SK-N-SH (cell line): ENCODE data around the gene NDUFA3. TPM values are rescaled to one million over a fixed set of nuclear protein-coding genes. Genes with fewer than 3 reads are reported as not detected.

Experiments
- CTCF ChIA-PET: fragments of 300-600, 350-600 bp; formaldehyde crosslinking; extraction: SDS; loops from one replicate; lab custom pipeline; 2021; lab: Yijun Ruan, JAX
- POLR2A ChIA-PET: fragments of 350-600 bp; sonication (Branson Sonifier 250); formaldehyde crosslinking; extraction: SDS; loops from one replicate; lab custom pipeline; 2020; ENCODE audit warnings: antibody characterized with exemption, inconsistent platforms; lab: Yijun Ruan, JAX
- DNase-seq: peaks from one replicate; pipeline ENCODE4 v3.0.0; 2012
- H2AFZ ChIP-seq: fragments of 200-600 bp; sonication (generic); 2 replicates; pipeline ENCODE4 v1.8.1; 2016; ENCODE audit warnings: antibody characterized with exemption, mild to moderate bottlenecking, low read depth
- H3F3A ChIP-seq: fragments of 200-600 bp; sonication (generic); replicated peaks from 2 replicates; pipeline ENCODE3; 2016; ENCODE audit warnings: antibody characterized with exemption, mild to moderate bottlenecking; ENCODE audit not compliant: insufficient read depth
- H3K27ac ChIP-seq, 2 experiments: fragments of 200-500 bp in 1 of 2; fragments of 200-600 bp in 1 of 2; sonication (Bioruptor generic) in 1 of 2; sonication (generic), shearing (Covaris generic) in 1 of 2; 2 replicates each; pipeline versions ENCODE4 v1.5.1 to v1.6.1; 2014 to 2016; ENCODE audit warnings: low read depth in 2 of 2, inconsistent platforms in 1 of 2, low read length in 1 of 2, mild to moderate bottlenecking in 1 of 2, mixed read lengths in 1 of 2
- H3K27me3 ChIP-seq: fragments of 200-600 bp; sonication (generic), shearing (Covaris generic); 2 replicates; pipeline ENCODE4 v1.6.1; 2016; ENCODE audit warnings: mixed run types; ENCODE audit not compliant: insufficient read depth
- H3K36me3 ChIP-seq, 2 experiments: fragments of 200-500 bp in 1 of 2; fragments of 200-600 bp in 1 of 2; sonication (Bioruptor generic) in 1 of 2; sonication (generic) in 1 of 2; replicated peaks in 1 of 2; 2 replicates each; pipeline versions ENCODE3 to v1.5.1; 2014 to 2016; ENCODE audit warnings: low read length in 1 of 2, mild to moderate bottlenecking in 1 of 2; ENCODE audit not compliant: insufficient read depth in 2 of 2, control insufficient read depth in 1 of 2
- H3K4me1 ChIP-seq, 2 experiments: fragments of 200-500 bp in 1 of 2; fragments of 200-600 bp in 1 of 2; sonication (Bioruptor generic) in 1 of 2; sonication (generic), shearing (Covaris generic) in 1 of 2; 2 replicates each; pipeline versions ENCODE4 v1.5.1 to v1.6.1; 2014 to 2016; ENCODE audit warnings: low read depth in 1 of 2, low read length in 1 of 2, mixed run types in 1 of 2; ENCODE audit not compliant: insufficient read depth in 2 of 2, control insufficient read depth in 1 of 2
- H3K4me2 ChIP-seq: fragments of 200-600 bp; sonication (generic), shearing (Covaris generic); 2 replicates; pipeline ENCODE4 v1.6.1; 2017; ENCODE audit warnings: mixed run types
- H3K4me3 ChIP-seq, 2 experiments: fragments of 200-500 bp in 1 of 2; fragments of 200-600 bp in 1 of 2; sonication (Bioruptor generic) in 1 of 2; sonication (generic), shearing (Covaris generic) in 1 of 2; 2 replicates each; pipeline versions ENCODE4 v1.5.1 to v1.8.1; 2014 to 2016; ENCODE audit warnings: low read depth in 2 of 2, inconsistent platforms in 1 of 2, low read length in 1 of 2, mild to moderate bottlenecking in 1 of 2, mixed read lengths in 1 of 2, moderate library complexity in 1 of 2
- H3K79me2 ChIP-seq: fragments of 200-600 bp; sonication (generic); 2 replicates; pipeline ENCODE4 v1.8.1; 2017; ENCODE audit warnings: mild to moderate bottlenecking; ENCODE audit not compliant: insufficient read depth
- H3K9ac ChIP-seq: fragments of 200-600 bp; sonication (generic); 2 replicates; pipeline ENCODE4 v1.6.1; 2017; ENCODE audit warnings: mixed run types
- H3K9me2 ChIP-seq: fragments of 200-600 bp; sonication (generic); 2 replicates; pipeline ENCODE4 v1.6.1; 2017; ENCODE audit warnings: mixed run types
- H3K9me3 ChIP-seq: fragments of 200-600 bp; sonication (generic); 2 replicates; pipeline ENCODE4 v1.6.1; 2017; ENCODE audit warnings: mixed run types, mild to moderate bottlenecking, moderate library complexity
- H4K20me1 ChIP-seq: fragments of 200-600 bp; sonication (generic); 2 replicates; pipeline ENCODE4 v1.6.1; 2017; ENCODE audit warnings: mild to moderate bottlenecking, mixed run types; ENCODE audit not compliant: insufficient read depth
- CHD2 ChIP-seq: fragments of 150-350 bp; IDR thresholded peaks from 2 replicates; pipeline ENCODE4 v1.6.1; 2018; ENCODE audit warnings: low read length; ENCODE audit not compliant: partially characterized antibody
- FOSL2 ChIP-seq: IDR thresholded peaks from 2 replicates; pipeline ENCODE4 v1.4.0; 2012; ENCODE audit warnings: low read depth, mild to moderate bottlenecking, moderate library complexity, borderline replicate concordance
- FOXJ3 ChIP-seq: sonication (generic); formaldehyde crosslinking; IDR thresholded peaks from 2 replicates; pipeline ENCODE4 v1.5.1; 2020; ENCODE audit warnings: mild to moderate bottlenecking, missing genetic modification reagents
- GABPA ChIP-seq: IDR thresholded peaks from 2 replicates; pipeline ENCODE4 v1.4.0; 2012; ENCODE audit warnings: low read depth, mild to moderate bottlenecking
- JUND ChIP-seq: IDR thresholded peaks from 2 replicates; pipeline ENCODE4 v1.4.0; 2012
- NRF1 ChIP-seq: IDR thresholded peaks from 2 replicates; pipeline ENCODE4 v1.6.1; 2012; ENCODE audit warnings: low read depth, mild to moderate bottlenecking, low read length
- PBX3 ChIP-seq: IDR thresholded peaks from 2 replicates; pipeline ENCODE4; 2012
- POLR2AphosphoS5 ChIP-seq: IDR thresholded peaks from 2 replicates; pipeline ENCODE4 v1.6.1; 2012; ENCODE audit warnings: low read depth, low read length
- REST ChIP-seq: IDR thresholded peaks from 2 replicates; pipeline ENCODE4 v1.6.1; 2012; ENCODE audit warnings: mild to moderate bottlenecking, low read depth, low read length, moderate library complexity
- RXRA ChIP-seq: IDR thresholded peaks from 2 replicates; pipeline ENCODE4 v1.4.0; 2012; ENCODE audit warnings: low read depth, mild to moderate bottlenecking, borderline replicate concordance
- TAF1 ChIP-seq: IDR thresholded peaks from 2 replicates; pipeline ENCODE4 v1.6.1; 2012; ENCODE audit warnings: low read depth, mild to moderate bottlenecking, low read length, moderate library complexity, borderline replicate concordance
- TCF12 ChIP-seq: IDR thresholded peaks from 2 replicates; pipeline ENCODE4 v1.4.0; 2012
- TEAD4 ChIP-seq: IDR thresholded peaks from 2 replicates; pipeline ENCODE4 v1.4.0; 2012; ENCODE audit warnings: mild to moderate bottlenecking, borderline replicate concordance; ENCODE audit not compliant: insufficient read depth
- USF1 ChIP-seq: IDR thresholded peaks from 2 replicates; pipeline ENCODE4 v1.4.0; 2012; ENCODE audit warnings: low read depth, borderline replicate concordance
- ZBTB33 ChIP-seq: IDR thresholded peaks from 2 replicates; pipeline ENCODE4 v1.4.0; 2012; ENCODE audit warnings: low read depth, borderline replicate concordance
- WGBS: methylation state at CpG from one replicate; pipeline ENCODE4 v1.1.6; 2017; ENCODE audit warnings: low lambda C conversion rate; 5-methylcytosine and 5-hydroxymethylcytosine counted together
- polyA plus RNA-seq, 3 experiments: library from polyadenylated mRNA; depleted of rRNA; stranded (reverse); fragments of >200 nt; gene quantifications; 2 replicates each; pipeline ENCODE4 v1.2.3, GENCODE V29; 2012

Gene NDUFA3
- polyA plus RNA-seq, 1 of the 3 experiments (the other 2 are of a cell fraction) = 87.0 TPM

- TF ChIP-seq CHD2 (no peak), FOXJ3 (CRISPR knock-in tag) (no peak)
Observed at GRCh38 chr19:54152267-54152666, 49.6 kb downstream of the NDUFA3 start (continued).

- Histone ChIP-seq H3K27ac (no peak overlapping the region; a peak in 1 of 4 replicates), H3K79me2 (no peaks in the 10 kb centered on the region), H3K9me2 (no peaks in the 10 kb centered on the region), H3F3A (peaks cover 19% of the 10 kb centered on the region), H3K36me3 (peaks cover 36 to 82% of the 10 kb centered on the region in 2 experiments), H3K4me2 (no peak overlapping the region), H3K9ac (no peak overlapping the region), H2AFZ (no peak overlapping the region), H3K27me3 (no peaks in the 10 kb centered on the region), H4K20me1 (no peaks in the 10 kb centered on the region), H3K9me3 (no peaks in the 10 kb centered on the region), H3K4me3 (no peak overlapping the region), H3K4me1 (peaks cover 0 to 1% of the 10 kb centered on the region in 2 experiments; a peak in 1 of 4 replicates)
- POLR2A ChIA-PET = interaction anchor here (0.5 kb wide), 1 partner anchor 659 kb away, joined by 3 read pairs; no protein-coding TSS in a partner anchor
- WGBS = 95% methylated on average over 22 of the region's 25 CpGs
- DNase-seq = no peak
- TF ChIP-seq JUND (no peak), ZBTB33 (no peak), TEAD4 (no peak), POLR2AphosphoS5 (0 out of 2 replicates have a peak, but pooled peaks have one; percentile 17)
- CTCF ChIA-PET = no interaction called here
Observed at GRCh38 chr19:54152878-54153524, 50.3 kb downstream of the NDUFA3 start.

- WGBS = 100% methylated on average over 5 of the region's 10 CpGs
Observed at GRCh38 chr19:54153731-54154326, 51.2 kb downstream of the NDUFA3 start.

More at GRCh38 chr19:54153731-54154326, 51.2 kb downstream of the NDUFA3 start:
- Histone ChIP-seq H3K9me3 (no peaks in the 10 kb centered on the region), H3K79me2 (peaks cover 7% of the 10 kb centered on the region; the same call in 1 of the 2 replicates), H3K4me3 (no peak overlapping the region), H3K4me1 (peaks cover 6 to 7% of the 10 kb centered on the region in 2 experiments; a peak in 2 of 4 replicates), H3K9ac (no peak overlapping the region), H3K36me3 (peaks cover 37 to 76% of the 10 kb centered on the region in 2 experiments), H3K9me2 (no peaks in the 10 kb centered on the region), H3K27ac (no peak overlapping the region), H3K4me2 (no peak overlapping the region), H4K20me1 (no peaks in the 10 kb centered on the region), H2AFZ (no peak overlapping the region), H3K27me3 (no peaks in the 10 kb centered on the region), H3F3A (peaks cover 19% of the 10 kb centered on the region)
- TF ChIP-seq RXRA = no peak
- no peak for TF ChIP-seq JUND
- TF ChIP-seq POLR2AphosphoS5 = no peak
- TF ChIP-seq FOSL2 = no peak
- no peak for TF ChIP-seq USF1
- TF ChIP-seq REST = no peak
- no peak for TF ChIP-seq TAF1
- TF ChIP-seq CHD2 = no peak
- TF ChIP-seq TCF12 = no peak
- no peak for TF ChIP-seq GABPA
- no peak for TF ChIP-seq TEAD4
- TF ChIP-seq PBX3 = no peak
- TF ChIP-seq NRF1 = no peak
- POLR2A ChIA-PET = no interaction called here
- CTCF ChIA-PET = no interaction called here
- DNase-seq = no peak
